ENCODE results near the gene POT1. TPM values are rescaled to one million over a fixed set of nuclear protein-coding genes. Genes with fewer than 3 reads are reported as not detected.

POT1 gene
- polyA plus RNA-seq, 1 donor (not counting 4 experiments of a cell fraction or from before 2014, with no cell fraction given) = 36.6 TPM

DNA sequence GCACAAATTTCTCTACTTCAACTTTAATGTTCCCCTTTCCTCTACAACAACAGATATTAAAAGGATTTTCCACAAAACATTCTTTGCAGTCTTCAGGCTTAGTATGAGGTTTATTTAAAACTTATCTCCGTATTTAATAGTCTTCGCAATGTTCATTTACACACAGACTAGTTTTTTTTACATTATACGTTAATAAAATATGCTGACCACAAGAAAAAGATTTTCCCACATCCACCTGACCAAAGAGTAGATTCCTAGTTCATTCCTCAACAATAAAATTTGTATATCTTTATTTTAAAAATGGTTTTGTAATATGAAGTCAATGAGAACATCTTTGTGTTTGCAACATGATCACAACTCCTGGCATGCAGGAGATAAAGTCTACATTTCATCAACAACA lies 42.4 kb downstream of the POT1 start:
- DNase-seq (ENCODE audit: low read depth, low spot score) (no peak), FAIRE-seq (no peak)
- H3K27ac ChIP-seq (ENCODE audit: control insufficient read depth, insufficient read depth, low read length) = no peak overlapping the region
- dilution Hi-C loops (cut with MboI; ENCODE audit: extremely low pct_ligation_motif_present, low sequenced_read_pairs) = no loop called here
- H3K4me1 ChIP-seq (ENCODE audit: control insufficient read depth, extremely low read depth, insufficient read depth, low read length) = no peaks in the 10 kb centered on the region
- H3K27me3 ChIP-seq (ENCODE audit: control insufficient read depth, extremely low read depth, insufficient read depth, low read length) = no peaks in the 10 kb centered on the region
- no peak overlapping the region for H3K4me2 ChIP-seq (ENCODE audit: control insufficient read depth, extremely low read depth, insufficient read depth, low read depth, low read length)
- H4K20me1 ChIP-seq (ENCODE audit: control insufficient read depth, extremely low read depth, insufficient read depth, low read length) = no peaks in the 10 kb centered on the region
- no peak overlapping the region for H3K4me3 ChIP-seq (ENCODE audit: control insufficient read depth in 2 of 3, extremely low read depth in 1 of 3, insufficient read depth in 2 of 3, low read depth in 1 of 3, low read length in 3 of 3)
- no peaks in the 10 kb centered on the region for H3K79me2 ChIP-seq (ENCODE audit: control insufficient read depth, insufficient read depth, low read length)
- no peak overlapping the region for H3K9ac ChIP-seq (ENCODE audit: control insufficient read depth, extremely low read depth, insufficient read depth, low read length)
- H3K9me1 ChIP-seq (ENCODE audit: control insufficient read depth, extremely low read depth, insufficient read depth, low read length) = no peaks in the 10 kb centered on the region
- no peaks in the 10 kb centered on the region for H3K9me3 ChIP-seq (ENCODE audit: control insufficient read depth, low read depth, low read length)
- no peak overlapping the region for H2AFZ ChIP-seq (ENCODE audit: control insufficient read depth, low read length)
- no peaks in the 10 kb centered on the region for H3K36me3 ChIP-seq (ENCODE audit: control insufficient read depth in 2 of 2, extremely low read depth in 1 of 2, insufficient read depth in 2 of 2, low read length in 2 of 2)
- TF ChIP-seq EZH2 (IDR thresholded peaks at IDR 0.05; ENCODE audit: low read length) = no peak
- TF ChIP-seq, protein P1, sequence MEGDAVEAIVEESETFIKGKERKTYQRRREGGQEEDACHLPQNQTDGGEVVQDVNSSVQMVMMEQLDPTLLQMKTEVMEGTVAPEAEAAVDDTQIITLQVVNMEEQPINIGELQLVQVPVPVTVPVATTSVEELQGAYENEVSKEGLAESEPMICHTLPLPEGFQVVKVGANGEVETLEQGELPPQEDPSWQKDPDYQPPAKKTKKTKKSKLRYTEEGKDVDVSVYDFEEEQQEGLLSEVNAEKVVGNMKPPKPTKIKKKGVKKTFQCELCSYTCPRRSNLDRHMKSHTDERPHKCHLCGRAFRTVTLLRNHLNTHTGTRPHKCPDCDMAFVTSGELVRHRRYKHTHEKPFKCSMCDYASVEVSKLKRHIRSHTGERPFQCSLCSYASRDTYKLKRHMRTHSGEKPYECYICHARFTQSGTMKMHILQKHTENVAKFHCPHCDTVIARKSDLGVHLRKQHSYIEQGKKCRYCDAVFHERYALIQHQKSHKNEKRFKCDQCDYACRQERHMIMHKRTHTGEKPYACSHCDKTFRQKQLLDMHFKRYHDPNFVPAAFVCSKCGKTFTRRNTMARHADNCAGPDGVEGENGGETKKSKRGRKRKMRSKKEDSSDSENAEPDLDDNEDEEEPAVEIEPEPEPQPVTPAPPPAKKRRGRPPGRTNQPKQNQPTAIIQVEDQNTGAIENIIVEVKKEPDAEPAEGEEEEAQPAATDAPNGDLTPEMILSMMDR (optimal IDR thresholded peaks at IDR 0.05 in 1 of 3, IDR thresholded peaks at IDR 0.05 in 1 of 3, conservative IDR thresholded peaks at IDR 0.05 in 1 of 3; ENCODE audit: extremely low read depth in 1 of 3, insufficient read depth in 2 of 3, low read length in 3 of 3) = no peak

DNA sequence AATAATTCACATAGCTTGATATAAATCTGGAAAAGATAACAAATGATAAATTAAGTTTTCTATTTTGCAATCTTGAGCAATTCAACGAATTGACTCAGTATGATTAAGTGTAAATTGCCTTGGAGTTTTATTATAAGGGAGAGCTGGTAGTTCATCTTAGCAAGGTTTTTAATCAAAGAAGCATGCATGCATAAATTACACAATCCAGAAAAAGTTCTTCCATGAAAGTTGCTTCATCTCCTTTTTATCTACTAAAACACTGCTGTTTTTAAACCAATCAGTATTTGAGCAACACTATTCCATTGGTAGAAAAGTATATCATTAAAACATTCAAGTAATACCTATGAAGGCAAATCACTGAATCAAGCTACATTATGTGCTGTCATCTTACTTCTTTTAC lies 47.6 kb downstream of the POT1 start:
- TF ChIP-seq EZH2 (IDR thresholded peaks at IDR 0.05; ENCODE audit: low read length) = no peak
- TF ChIP-seq, protein P1 (optimal IDR thresholded peaks at IDR 0.05 in 1 of 3, IDR thresholded peaks at IDR 0.05 in 1 of 3, conservative IDR thresholded peaks at IDR 0.05 in 1 of 3; ENCODE audit: extremely low read depth in 1 of 3, insufficient read depth in 2 of 3, low read length in 3 of 3) = no peak
- dilution Hi-C loops (cut with MboI; ENCODE audit: extremely low pct_ligation_motif_present, low sequenced_read_pairs) = no loop called here
- H2AFZ ChIP-seq (ENCODE audit: control insufficient read depth, low read length) = no peak overlapping the region
- H3K4me2 ChIP-seq (ENCODE audit: control insufficient read depth, extremely low read depth, insufficient read depth, low read depth, low read length) = no peak overlapping the region
- H3K4me3 ChIP-seq (ENCODE audit: control insufficient read depth in 2 of 3, extremely low read depth in 1 of 3, insufficient read depth in 2 of 3, low read depth in 1 of 3, low read length in 3 of 3) = no peak overlapping the region
- H3K27me3 ChIP-seq (ENCODE audit: control insufficient read depth, extremely low read depth, insufficient read depth, low read length) = no peaks in the 10 kb centered on the region
- no peaks in the 10 kb centered on the region for H4K20me1 ChIP-seq (ENCODE audit: control insufficient read depth, extremely low read depth, insufficient read depth, low read length)
- no peaks in the 10 kb centered on the region for H3K4me1 ChIP-seq (ENCODE audit: control insufficient read depth, extremely low read depth, insufficient read depth, low read length)
- H3K9me1 ChIP-seq (ENCODE audit: control insufficient read depth, extremely low read depth, insufficient read depth, low read length) = no peaks in the 10 kb centered on the region
- H3K9me3 ChIP-seq (ENCODE audit: control insufficient read depth, low read depth, low read length) = no peaks in the 10 kb centered on the region
- H3K79me2 ChIP-seq (ENCODE audit: control insufficient read depth, insufficient read depth, low read length) = no peaks in the 10 kb centered on the region
- no peak overlapping the region for H3K27ac ChIP-seq (ENCODE audit: control insufficient read depth, insufficient read depth, low read length)
- no peak for DNase-seq (ENCODE audit: low read depth, low spot score)
- H3K9ac ChIP-seq (ENCODE audit: control insufficient read depth, extremely low read depth, insufficient read depth, low read length) = no peak overlapping the region
- no peak for FAIRE-seq
- no peaks in the 10 kb centered on the region for H3K36me3 ChIP-seq (ENCODE audit: control insufficient read depth in 2 of 2, extremely low read depth in 1 of 2, insufficient read depth in 2 of 2, low read length in 2 of 2)

All from keratinocyte (primary cell).